ENCODE results near the gene PKP3.

The PKP3 gene

DNA sequence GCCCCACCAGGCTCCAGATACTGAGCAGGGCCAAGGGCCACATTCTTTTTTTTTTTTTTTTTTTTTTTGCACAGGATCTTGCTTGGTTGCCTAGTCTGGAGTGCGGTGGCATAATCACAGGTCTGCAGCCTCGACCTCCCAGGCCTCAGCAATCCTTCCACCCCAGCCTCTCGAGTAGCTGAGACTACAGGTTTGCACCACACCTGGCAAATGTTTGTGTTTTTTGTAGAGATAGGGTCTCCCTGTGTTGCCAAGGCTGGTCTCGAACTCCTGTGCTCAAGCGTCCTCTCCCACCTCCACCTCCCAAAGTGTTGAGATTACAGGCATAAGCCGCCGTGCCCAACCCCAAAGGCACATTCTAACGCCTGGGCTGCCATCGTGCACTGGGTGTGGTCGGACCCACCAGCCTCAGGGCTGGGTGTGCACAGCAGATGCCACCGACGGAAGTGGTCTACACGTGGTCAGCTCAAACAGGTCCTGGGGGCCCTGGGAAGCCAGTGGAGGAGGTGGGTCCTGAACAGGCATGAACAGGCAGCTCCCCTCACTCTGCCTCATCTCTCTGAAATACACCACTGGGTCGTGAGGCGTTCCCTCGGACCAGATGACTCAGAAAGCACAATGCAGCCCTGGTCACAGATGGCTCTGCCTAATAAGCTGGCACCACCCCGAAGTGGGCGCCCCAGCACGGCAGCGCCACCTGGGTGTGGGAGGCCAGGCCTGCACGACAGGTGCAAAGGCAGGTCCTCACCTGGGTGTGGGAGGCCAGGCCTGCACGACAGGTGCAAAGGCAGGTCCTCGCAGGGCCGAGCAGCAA, 29.9 kb upstream of the PKP3 start:
- DNase-seq, result peak; percentile 45

- DNase-seq, result no peak
Measured at GRCh38 chr11:364991-365725, 28.9 kb upstream of the PKP3 start.

- DNase-seq, result no peak
Measured at GRCh38 chr11:365831-366230, 28.2 kb upstream of the PKP3 start.

DNA sequence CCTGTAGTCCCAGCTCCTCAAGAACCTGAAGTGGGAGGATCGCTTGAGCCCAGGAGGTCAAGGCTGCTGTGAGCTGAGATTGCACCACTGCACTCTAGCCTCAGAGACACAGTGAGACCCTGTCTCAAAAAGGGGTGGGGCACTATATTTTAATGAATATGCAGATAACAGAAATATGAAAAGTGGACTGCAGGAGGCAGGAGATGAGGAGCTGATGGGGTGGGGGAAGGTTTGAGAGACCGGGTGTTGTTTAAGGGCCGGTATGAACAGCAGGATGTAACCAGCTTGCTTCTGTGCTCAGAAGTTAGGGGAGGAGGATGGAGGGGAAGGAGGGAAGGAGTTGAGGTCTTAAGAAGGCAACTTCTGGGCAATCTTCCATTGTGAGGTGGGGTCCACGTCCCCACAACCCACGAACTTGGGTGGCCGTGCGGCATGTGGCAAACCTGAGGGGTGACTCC, 26.0 kb upstream of the PKP3 start:
- no peak for DNase-seq

- DNase-seq, result no peak
Measured at GRCh38 chr11:368414-369335, 25.3 kb upstream of the PKP3 start.

- no peak for DNase-seq
Measured at GRCh38 chr11:369336-370018, 24.5 kb upstream of the PKP3 start, which contains the start of gene B4GALNT4. B4GALNT4 (plus strand) TSS chr11:369499; CDS start chr11:369804, 305 bp downstream.

DNA sequence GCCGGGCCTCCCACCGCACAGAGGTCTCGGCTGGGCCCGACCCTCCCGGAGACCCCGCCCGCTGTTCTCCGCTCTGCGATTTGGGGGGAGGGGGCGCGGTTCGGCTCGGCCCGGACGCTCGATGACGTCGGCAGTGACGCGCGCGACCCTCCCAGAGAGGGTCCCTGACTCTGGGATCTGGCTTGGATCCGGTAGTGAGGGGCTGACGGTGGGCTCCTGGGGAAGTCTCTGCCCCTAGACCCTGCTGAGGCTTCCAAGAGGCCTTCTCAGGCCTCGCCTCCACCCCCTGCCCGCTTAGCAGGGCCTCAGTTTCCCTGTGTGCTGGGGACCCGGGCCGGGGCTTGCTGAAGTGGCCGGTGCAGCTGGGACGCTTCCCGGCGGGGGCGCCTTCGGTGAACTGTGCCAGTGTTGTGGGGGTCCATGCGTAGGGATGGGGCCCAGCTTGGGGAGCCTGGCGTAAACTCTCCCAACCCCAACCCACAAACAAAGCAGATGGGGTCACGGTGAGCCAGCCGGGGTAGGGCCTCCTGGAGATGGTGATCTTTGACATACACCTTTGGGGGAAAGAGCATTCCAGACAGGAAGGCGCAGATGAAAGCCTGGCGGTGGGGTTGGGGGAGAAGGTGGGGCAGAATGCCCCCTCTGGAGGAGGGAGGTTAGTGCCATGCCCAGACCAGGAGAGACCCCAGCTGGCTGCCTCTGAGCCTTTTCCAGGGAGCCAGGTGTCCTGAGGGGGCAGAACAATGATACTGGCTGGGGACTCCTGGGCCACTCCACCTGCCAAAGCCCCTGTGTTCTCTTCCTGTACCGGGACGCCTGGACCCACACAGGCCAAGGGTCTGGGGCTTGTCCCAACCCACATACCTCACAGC, 23.7 kb upstream of the PKP3 start:
- no peak for DNase-seq

- DNase-seq, result no peak
Measured at GRCh38 chr11:371051-371450, 23.0 kb upstream of the PKP3 start.

DNA sequence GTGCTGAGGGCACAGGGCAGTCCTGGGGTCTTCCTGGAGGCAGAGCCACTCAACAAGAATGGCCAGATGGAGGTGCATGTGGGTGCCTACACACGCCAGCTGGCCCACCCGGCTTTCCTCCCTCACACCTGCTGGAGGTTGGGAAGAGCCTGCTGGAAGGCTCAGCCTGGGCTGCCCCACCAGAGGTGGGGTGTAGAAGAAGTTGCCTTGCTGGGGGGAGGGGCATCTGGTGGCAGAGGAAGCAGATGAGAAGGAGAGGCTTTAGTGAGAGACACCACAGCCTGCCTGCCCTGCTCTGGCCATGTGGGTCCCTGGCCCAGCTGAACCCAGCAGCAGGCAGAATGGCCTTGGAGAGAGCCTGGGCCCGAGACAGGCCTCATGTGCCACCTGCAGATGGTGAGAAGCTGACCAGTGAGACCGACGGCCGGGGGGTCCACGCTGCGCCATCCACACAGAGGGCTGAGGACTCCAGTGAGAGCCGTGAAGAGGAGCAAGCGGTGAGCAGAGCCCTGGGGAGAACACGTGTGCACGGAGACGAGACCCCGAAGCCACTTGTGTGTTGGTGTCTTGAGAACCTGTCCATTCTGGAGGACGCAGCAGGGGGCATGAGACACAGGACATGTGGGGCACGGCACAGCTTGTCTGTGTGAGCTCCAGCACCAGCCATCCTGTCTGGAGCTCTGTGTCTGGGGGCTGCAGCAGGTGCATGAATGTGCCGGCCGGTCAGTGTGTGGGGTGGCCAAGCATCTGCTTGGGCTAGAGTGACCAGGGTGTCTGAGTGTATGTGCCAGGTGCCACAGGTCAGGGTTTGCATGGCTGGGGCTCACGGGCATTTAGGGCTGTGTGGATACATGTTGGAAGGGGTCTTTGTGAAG, 22.1 kb upstream of the PKP3 start:
- DNase-seq, result no peak

GRCh38 chr11:372809-373715, 20.9 kb upstream of the PKP3 start:
- DNase-seq, result no peak

GRCh38 chr11:373716-374551, 20.1 kb upstream of the PKP3 start:
- no peak for DNase-seq

GRCh38 chr11:375065-376025, 18.7 kb upstream of the PKP3 start:
- DNase-seq, result no peak

GRCh38 chr11:376531-377173, 17.4 kb upstream of the PKP3 start:
- no peak for DNase-seq

DNA sequence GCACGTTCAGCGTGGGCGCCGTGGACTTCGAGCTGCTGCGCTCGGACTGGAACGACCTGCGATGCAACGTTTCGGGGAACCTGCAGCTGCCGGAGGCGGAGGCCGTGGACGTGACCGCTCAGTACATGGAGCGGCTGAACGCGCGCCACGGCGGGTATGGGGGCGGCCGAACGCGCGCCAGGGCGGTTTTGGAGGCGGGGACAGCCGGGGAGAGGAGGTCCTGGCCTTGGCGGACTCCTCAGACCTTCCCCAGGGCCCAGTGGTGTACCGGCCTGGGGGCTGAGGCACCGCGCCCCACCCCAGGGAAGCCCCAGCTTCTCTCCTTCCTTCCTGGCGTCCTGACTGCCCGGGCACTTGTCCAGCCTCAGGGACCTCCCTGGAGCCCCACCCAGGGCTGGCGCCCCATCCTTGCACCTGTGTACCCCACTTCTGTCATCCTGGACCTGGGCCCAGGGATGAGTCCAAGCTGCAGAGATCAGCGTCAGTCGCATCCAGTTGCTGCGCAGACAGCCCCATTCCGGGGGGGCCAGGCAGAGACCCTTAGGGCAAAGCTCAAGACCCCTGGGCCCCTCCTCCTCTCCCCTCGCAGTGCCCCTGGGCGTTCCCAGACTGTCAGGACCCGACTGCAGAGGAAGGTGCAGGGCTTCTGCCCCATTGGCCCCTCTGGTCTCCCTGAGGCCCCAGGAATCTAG, 16.7 kb upstream of the PKP3 start:
- DNase-seq, result no peak

DNA sequence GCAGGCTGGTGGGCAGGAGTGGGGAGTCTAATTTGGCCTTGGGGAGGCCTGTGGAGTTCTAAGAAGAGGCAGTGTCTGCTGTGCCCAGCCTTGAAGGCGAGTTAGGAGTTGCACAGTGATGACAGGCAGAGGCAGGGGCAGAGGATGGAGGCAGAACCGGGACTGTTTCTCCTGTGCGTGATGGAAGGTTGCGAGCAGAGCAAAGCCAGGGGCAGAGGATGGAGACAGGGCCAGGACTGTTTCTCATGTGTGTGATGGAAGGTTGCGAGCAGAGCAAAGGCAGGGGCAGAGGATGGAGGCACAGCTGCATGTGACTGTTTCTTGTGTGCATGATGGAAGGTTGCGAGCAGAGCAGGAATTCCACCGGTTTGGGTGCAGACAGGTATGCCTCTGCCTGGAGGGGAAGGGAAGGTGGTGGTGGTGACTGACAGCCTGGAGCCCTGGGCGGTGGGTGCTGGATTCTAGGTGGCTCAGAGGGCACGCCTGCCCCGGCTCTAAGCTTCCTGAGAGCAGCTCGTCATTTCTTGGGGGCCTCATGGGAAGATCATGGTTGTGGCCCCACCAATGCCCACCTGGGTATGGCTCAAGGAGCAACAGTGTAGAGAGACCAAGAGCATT, 16.0 kb upstream of the PKP3 start:
- DNase-seq, result no peak
